ENCODE measurements around the gene CD164. TPM values are rescaled to one million over a fixed set of nuclear protein-coding genes. Genes with fewer than 3 reads are reported as not detected.
"Not testable (repeated sequence)": the region's sequence is repeated elsewhere in the genome, so short reads cannot be mapped to it uniquely, and the experiment has no call there.

The CD164 gene
- polyA plus RNA-seq, 4 donors = 507 to 667 (median 601) TPM

DNA sequence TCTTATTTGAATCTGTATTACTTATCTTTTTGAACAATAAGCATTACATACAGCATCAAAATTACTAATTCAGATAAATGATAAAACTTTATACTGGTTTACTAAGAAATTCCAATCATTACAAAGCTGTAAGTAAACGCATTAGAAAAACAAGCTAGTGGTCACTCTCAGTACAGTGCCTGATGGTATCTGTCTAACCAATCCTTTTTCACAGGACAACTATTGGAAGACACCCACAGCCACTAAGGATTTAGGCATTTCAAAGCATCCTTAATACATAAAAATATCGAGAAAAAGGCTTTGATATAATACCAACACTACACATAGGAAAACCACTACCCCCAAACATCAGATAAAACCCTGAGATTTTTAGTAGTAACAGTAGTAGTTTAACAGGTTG is 2.6 kb downstream of the CD164 start:
- DNase-seq (ENCODE audit: low read depth in 4 of 4, low spot score in 3 of 4) = no peak

DNA sequence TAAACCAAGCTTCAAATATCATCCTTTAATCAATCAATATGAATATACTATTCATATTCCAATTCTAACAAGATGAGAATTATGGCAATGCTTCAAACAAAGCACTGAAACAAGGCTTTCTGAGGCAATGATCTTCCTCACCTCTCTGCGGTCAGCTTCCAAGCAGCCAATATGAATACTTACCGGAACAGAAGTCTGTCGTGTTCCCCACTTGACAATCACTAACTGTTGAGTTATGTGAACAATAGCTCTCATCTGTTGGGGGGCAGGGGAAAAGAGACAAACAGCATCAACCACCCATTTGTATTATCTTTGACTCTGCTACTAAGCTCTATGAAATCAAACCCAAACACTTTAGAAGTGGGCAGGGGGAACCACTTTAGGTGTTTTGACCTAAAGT is 4.5 kb downstream of the CD164 start:
- no peak for DNase-seq (ENCODE audit: low read depth in 4 of 4, low spot score in 3 of 4)

DNA sequence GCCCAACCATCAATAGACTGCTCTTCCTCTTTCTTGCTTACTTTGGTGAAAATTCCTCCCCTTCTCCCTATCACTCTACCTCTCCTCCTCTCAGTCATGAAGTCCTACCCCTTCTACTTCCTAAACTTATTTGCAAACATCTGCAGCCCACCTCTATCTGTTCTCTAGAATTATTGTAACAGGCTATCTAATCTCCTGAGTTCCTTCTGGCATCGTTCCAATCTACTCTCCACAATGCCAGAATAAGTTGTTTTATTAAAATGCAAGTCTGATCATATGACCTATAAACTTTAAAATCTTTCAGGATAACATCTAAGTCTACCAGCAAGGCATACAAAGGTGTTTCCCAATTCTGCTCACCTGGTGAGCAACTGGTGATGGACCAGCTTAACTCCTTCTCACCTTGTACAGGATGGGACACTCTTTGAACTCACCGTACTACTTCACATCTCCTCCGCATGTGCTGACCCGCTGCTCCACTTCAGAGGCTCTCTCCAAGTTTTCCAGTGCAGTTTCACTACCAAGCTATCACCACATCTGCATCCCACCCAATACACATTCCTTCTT is 7.9 kb downstream of the CD164 start:
- no peak for DNase-seq (ENCODE audit: low read depth in 4 of 4, low spot score in 3 of 4)

DNA sequence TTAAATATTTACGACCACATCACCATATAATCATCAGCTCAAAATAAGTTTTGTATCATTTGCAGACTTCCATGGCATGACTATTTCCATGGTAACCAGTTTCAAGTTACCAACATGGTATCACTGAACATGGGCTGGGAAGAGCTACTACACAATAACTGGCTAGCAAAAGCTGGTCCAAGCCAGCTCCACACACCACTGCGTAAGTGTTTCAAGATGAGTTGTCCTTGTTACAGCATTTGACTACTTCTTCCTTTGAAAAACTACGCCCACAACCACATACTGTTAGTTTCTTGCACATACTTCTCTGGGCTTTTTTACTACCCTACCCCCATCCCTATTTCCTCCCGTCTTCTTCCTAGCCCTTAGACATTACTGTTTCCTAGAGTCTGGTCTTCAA is 8.5 kb downstream of the CD164 start:
- DNase-seq (ENCODE audit: low read depth in 4 of 4, low spot score in 3 of 4) = no peak

DNA sequence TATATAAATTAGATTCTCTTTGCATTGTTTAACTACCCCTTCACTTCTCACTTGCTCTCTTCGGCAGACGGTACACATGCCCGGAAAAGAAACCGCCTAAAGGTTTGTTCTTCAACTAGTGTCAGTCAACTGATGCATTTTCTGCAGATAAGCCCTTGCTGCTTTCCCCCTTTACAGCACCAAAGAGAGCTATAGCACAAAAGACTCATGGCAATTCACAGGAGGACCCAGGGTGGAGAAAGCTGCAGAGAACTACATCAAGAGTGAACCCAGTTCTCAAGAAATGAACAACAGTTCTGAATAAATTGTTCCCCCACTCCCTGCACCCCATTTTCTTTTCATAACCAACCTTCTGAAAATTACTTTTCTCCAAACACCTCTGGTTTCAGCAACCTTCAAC is 8.9 kb downstream of the CD164 start:
- DNase-seq (ENCODE audit: low read depth in 4 of 4, low spot score in 3 of 4) = no peak

DNA sequence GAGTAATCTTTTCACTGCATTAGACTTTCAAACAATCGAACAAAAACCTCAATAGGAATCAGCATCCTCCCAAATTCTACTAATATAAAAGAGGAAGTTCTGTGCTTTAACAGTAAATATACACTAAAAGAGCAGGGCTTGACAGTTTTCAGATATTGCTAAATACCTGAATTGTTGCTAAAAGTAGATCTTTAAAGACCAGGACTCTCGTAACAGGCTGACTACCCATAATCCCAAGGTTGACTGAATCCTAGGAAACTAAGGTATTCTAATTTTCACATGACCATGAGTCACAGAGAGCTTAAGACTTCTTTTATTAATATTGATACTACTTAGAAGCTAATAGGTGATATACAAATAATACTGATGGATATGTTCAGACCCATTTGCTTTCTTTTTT is 10.1 kb downstream of the CD164 start:
- no peak for DNase-seq (ENCODE audit: low read depth in 4 of 4, low spot score in 3 of 4)

DNA sequence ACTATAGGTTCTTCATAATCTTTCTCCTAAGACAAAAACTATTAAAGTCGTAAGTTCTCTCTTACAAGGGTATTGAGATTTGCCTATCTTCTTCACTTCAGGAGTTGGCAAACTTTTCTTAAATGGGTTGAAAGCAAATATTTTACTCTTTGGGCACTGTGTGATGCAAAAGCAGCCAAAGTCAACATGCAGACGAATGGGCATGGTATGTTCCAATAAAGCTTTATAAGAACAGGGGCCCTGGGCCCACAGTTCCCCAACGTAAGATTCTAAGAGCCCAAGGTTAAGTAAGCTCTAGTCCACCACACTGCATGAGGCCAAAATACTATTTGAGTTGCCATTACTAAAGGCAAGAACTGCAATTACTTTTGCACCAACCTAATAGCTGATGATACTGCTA is 11.5 kb downstream of the CD164 start:
- no peak for DNase-seq (ENCODE audit: low read depth in 4 of 4, low spot score in 3 of 4)

DNA sequence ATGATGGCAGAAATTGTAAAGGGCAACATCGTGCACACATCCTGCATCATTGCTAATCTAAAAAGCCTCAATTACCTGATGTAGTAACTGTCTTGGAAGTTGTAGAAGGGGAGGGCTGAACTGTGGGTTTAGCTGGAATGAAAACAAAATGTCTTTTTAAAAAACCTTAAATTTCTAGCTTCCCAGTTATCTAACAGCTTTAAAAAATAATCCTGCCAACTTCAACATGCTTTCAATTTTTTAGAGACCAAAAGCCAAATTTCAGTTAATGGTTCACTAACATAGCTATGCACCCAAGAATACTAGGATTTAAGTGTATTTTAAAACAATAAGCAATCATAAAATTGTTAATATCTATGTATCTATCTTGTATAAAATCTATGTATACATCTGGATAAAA is 11.9 kb downstream of the CD164 start:
- no peak for DNase-seq (ENCODE audit: low read depth in 4 of 4, low spot score in 3 of 4)

DNA sequence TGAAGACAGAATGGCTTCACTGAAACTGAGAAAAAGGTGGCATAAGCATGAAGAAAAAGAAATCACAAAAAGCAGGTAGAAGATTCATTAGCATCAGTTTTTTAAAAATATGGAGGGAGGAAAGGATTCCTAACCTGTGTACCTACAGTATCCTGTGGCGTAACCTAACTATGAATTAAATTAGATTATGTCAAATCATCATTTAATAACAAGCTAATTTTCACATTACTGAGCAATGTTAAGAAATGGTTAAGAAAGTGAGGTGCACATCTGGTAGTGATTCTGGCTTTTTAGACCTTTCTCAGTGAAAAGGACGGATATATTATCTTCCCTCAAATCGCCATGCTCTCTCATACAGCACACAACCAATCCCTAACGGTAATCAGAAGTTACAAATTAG is 12.5 kb downstream of the CD164 start:
- DNase-seq (ENCODE audit: low read depth in 4 of 4, low spot score in 3 of 4) = no peak

DNA sequence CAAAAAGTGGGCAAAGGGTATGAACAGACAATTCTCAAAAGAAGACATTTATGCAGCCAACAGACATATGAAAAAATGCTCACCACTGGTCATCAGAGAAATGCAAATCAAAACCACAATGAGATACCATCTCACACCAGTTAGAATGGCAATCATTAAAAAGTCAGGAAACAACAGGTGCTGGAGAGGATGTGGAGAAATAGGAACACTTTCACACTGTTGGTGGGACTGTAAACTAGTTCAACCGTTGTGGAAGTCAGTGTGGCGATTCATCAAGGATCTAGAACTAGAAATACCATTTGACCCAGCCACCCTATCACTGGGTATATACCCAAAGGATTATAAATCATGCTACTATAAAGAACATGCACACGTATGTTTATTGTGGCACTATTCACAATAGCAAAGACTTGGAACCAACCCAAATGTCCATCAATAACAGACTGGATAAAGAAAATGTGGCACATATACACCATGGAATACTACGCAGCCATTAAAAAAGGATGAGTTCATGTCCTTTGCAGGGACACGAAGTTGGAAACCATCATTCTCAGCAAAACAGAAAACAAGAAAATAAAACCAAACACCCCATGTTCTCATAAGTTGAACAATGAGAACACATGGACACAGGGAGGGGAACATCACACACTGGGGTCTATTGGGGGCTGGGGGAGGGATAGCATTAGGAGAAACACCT is 17.7 kb downstream of the CD164 start:
- DNase-seq (ENCODE audit: low read depth in 4 of 4, low spot score in 3 of 4) = not testable (repeated sequence)

DNA sequence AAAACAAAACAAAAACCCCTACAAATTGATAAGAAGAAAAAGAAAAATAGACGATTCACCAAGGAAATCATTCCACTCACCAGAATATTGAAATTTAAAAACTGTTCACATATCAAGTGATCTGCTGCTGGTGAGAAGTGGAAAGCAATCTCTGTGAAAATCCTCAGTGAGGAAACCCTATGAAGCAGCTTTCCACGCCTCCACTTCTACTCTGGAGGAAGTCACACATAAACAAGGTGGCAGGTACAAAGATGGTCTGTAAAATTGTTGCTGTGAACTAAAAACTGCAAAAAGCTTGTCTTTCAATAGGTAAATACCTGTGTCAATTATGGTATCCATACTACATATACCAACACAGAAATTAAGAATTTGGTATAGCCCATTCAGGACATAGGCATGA is 18.5 kb downstream of the CD164 start:
- no peak for DNase-seq (ENCODE audit: low read depth in 4 of 4, low spot score in 3 of 4)

DNA sequence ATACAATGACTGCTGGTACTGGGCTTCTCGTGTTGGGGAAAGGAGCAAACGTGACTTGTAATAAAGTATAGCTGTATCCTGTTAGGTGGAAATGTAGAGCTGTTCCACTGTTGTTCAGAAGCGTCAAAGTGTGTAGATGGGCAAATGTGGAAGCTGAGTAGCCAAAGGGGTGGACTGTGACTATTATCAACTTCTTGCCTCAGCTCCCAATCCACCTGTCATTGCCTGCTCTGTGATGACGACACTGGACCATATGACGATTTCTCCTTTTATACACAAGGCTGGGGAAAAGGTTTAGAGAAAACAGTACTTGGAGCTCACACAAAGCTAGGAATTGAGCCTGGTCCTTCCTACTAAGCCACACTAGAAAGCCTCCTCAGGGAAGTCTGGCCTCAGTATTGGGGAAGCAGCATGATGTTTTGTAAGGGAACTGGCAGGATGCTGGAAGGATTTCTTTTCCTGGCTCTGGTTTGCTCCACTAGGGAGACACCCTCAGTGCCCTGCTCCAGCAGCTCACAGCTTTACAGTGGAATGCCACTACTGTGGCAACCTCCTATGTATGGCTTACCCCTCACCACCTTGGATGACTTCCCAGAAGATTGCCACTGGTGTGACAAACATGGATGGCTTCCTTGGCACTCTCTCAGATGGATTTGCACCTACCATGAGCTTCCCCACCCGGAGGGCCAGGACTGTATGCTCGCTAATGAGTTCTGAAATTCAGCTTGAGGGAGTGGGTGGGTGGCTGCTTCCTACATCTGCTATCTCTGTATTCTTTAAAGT is 20.0 kb downstream of the CD164 start:
- no peak for DNase-seq (ENCODE audit: low read depth in 4 of 4, low spot score in 3 of 4)

DNA sequence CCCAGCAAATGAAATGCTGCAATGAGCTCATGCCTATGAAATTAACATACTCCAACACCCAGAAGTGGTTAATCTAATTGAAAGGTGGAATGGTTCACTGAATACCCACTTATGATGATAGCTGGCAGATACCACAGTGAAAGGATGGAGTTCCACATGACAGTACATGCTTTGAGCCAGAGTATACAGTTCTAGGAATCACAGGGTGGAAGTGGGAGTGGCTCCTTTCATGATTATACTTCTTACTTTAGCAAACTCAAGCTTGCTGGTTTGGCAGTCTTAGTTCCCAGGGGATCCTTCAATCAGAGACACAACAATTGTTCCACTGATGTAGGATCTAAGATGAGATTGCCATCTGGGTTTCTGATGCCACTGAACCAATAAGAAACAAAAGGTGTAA is 21.5 kb downstream of the CD164 start:
- DNase-seq (ENCODE audit: low read depth in 4 of 4, low spot score in 3 of 4) = no peak

DNA sequence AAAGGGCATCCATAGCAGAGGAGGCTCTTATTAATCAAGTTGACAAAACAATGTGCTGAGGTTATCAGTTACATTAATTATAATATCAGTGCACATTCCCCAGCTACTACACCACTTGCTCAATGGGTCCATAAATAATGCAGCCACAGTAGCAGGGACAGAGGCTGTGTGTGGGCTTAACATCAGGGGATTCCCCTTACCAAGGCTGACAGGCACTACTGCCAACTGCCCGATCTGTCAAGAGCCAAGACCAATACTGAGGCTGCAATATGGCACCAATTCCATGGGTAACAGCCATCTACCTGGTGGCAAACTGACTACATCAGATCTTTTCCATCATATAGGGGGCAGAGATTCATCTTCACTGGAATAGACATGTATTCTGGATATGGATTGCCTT is 22.0 kb downstream of the CD164 start:
- no peak for DNase-seq (ENCODE audit: low read depth in 4 of 4, low spot score in 3 of 4)

DNA sequence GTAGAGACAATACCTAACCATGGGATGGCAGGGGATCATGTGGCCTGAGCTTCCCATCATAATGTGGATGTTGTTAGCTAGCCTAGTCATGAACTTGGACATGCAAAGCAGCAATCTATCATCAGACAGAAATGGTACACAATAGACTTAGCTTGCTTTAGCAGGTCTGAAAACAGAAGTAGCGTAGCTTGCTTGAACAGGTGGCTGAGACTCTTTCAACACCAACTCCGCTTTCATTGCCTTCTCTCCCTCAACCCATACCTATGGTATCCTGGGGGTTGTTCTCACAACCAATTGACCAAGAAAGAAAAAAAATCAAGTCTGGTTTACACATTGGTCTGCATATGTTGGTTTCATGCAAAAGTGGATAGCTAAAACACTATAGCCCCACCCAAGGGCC is 23.0 kb downstream of the CD164 start:
- no peak for DNase-seq (ENCODE audit: low read depth in 4 of 4, low spot score in 3 of 4)

DNA sequence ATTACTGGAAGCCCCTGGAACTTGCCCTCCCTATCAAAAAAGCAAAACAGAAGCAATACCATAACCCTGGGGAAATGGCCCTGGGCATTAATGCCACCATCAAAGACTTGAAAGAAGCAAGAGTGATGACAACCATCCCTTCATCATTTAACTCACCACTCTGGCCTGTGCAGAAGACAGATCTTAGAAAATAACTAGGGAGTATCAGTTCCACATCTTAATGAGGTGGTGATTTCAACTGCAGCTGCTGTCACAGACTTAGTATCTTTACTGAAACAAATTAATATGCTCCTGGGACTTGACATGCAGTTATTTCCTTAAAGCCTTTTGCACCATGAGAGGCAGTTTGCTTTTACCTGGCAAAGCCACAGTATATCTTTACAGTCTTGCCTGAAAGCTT is 24.1 kb downstream of the CD164 start:
- no peak for DNase-seq (ENCODE audit: low read depth in 4 of 4, low spot score in 3 of 4)

DNA sequence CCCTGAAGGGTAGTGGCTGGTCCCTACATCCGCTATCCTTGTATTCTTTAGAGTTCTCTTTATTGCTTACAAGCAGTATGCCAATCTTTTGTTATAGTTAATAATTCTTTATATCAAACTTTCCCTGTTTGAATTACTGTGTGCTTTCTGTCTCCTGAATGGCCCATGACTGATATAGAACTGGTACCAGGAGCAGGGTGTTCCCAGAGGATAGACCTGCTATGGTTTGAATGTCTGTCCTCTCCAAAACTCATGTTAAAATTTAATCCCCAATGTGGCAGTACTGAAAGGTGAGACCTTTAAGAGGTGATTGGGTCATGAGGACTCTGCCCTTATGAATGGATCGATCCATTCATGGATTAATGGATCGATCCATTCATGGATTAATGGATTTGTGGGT is 26.0 kb downstream of the CD164 start:
- no peak for DNase-seq (ENCODE audit: low read depth in 4 of 4, low spot score in 3 of 4)

DNA sequence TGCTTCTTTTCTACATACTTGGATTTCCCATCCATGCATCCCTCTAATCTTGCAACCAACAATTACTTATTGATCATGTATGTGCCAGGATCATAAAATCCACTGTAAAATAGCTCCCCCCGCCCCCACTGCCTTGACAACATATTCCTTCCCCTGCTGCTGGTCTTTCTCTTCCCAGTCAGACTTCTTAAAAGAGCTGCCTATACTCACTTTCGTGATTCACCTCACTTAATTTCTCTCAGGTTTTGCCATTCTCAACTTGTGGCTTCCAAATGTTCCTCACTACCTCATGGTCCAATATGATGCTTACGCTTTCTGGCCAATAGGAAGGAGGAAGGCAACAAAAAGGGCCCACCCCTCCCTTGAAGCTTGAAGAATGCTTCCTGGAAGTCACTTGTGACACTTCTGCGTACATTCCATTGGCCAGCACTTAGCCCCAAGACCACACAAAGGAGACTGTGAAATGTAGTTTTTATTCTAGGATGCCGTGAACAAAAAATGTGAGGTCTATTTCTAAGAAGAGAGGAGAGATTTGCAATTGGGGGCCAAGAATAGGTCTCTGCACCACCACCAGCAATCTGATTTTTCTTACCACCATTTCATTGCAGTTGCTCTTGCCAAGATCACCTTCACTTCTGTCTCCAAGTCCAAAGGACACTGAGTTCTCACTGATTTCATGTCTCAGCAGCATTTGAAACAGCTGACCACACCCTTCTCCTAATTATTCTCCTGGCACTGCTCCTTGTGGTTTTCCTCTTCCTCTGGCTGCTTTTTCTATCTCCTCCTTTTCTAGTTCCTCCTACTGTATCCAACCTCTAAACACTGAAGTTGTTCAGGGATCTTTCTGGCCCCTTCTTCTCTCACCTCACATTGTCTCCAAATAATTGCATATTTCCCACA is 30.8 kb downstream of the CD164 start:
- DNase-seq (ENCODE audit: low read depth in 4 of 4, low spot score in 3 of 4) = no peak

DNA sequence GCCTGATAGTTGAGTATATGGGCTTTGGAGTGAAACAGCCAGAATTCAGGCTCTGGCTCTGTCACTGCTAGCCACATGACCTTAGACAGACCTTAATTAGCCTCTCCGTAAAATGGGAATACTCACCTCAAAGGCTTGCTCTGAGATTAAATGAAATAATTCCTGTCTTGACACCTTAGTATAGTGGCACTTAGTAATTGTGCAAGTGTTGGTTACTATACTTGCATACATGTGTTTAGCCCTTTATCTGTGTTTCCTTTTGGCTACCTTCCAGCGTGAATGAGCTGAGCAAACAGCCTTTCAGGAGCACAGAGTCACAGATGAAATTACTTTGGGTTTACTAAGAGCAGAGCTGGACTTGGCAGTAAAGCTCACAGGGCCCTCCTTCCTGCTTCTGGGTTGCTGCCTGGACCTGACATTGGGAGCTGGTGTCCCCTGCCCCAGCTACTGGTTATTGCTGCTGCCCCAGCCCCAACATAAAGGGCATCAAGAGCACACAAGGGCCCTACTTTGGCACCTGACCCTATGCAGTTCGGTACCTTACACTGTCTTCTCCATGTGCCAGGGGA is 32.8 kb downstream of the CD164 start:
- no peak for DNase-seq (ENCODE audit: low read depth in 4 of 4, low spot score in 3 of 4)

DNA sequence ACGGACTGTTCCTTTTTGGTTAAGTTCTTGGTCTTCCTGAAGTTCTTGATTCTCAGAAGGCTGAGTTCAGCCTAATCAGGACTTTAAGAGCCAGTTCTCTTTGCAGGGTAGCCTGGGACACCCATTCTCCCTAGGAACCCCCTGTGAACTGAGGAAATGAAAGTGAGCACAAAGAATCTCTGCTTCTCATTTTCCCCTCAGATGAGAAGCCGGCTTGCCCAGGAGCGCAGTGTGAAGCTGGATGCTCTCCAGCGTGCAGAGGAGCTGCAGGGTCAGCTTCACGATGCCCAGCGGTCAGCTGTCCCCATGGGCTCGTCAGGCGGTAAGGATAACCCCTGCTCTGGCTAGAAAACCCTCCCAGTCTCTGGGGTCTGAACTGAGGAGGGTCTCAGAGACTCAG is 34.0 kb downstream of the CD164 start:
- no peak for DNase-seq (ENCODE audit: low read depth in 4 of 4, low spot score in 3 of 4)

DNA sequence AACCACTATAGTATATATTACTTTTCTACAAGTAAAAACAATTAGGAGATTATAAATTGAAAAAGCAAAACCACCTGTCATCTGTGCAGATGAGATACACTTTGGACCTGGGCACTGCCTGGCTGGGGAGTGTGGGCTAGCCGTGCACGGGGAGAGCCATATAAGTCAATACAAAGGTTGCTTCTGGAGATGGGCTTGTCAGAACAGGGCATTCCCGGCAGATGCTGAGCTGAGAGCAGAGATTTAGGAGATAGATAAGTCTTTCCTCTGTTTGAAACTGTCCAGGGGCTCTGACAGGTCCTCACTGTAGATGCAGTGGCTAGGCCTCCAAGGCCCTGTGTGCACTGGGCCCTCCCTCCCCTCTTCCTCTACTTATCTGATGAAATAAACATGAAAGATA is 34.5 kb downstream of the CD164 start:
- no peak for DNase-seq (ENCODE audit: low read depth in 4 of 4, low spot score in 3 of 4)
